ENCODE measurements around the gene GPLD1.
A peak's percentile ranks its signal among the peaks of the same experiment; 100 is the strongest.
"Not testable (repeated sequence)": the region's sequence is repeated elsewhere in the genome, so short reads cannot be mapped to it uniquely, and the experiment has no call there.

The GPLD1 gene

GRCh38 chr6:24408719-24409410 is 80.5 kb downstream of the GPLD1 start:
- no peak for DNase-seq

GRCh38 chr6:24405262-24405661 is 84.1 kb downstream of the GPLD1 start:
- no peak for DNase-seq

GRCh38 chr6:24403501-24403824 is 85.9 kb downstream of the GPLD1 start:
- DNase-seq = no peak

GRCh38 chr6:24402697-24403500 is 86.5 kb downstream of the GPLD1 start, which contains the start of gene MRS2:
MRS2 (plus strand) TSS chr6:24402936; CDS start chr6:24403047, 111 bp downstream.
- peak; percentile 83 for DNase-seq

GRCh38 chr6:24401458-24401857 is 87.9 kb downstream of the GPLD1 start:
- DNase-seq = no peak

GRCh38 chr6:24400045-24401039 is 89.0 kb downstream of the GPLD1 start:
- DNase-seq = not testable (repeated sequence)

GRCh38 chr6:24397631-24398030 is 91.7 kb downstream of the GPLD1 start:
- no peak for DNase-seq

GRCh38 chr6:24396824-24397223 is 92.6 kb downstream of the GPLD1 start:
- DNase-seq = no peak

GRCh38 chr6:24394780-24395437 is 94.5 kb downstream of the GPLD1 start:
- no peak for DNase-seq

GRCh38 chr6:24394061-24394779 is 95.2 kb downstream of the GPLD1 start:
- no peak for DNase-seq

GRCh38 chr6:24391756-24392405 is 97.5 kb downstream of the GPLD1 start:
- DNase-seq = no peak

- no peak for DNase-seq
Observed at GRCh38 chr6:24391208-24391607, 98.2 kb downstream of the GPLD1 start.

GRCh38 chr6:24387818-24388217 is 101.6 kb downstream of the GPLD1 start:
- no peak for DNase-seq

GRCh38 chr6:24385536-24386269 is 103.7 kb downstream of the GPLD1 start:
- no peak for DNase-seq

GRCh38 chr6:24384369-24385130 is 104.8 kb downstream of the GPLD1 start:
- not testable (repeated sequence) for DNase-seq

- DNase-seq = not testable (repeated sequence)
Observed at GRCh38 chr6:24382891-24383494, 106.4 kb downstream of the GPLD1 start.

- DNase-seq = no peak
Observed at GRCh38 chr6:24382220-24382540, 107.2 kb downstream of the GPLD1 start.

- no peak for DNase-seq
Observed at GRCh38 chr6:24381476-24382219, 107.7 kb downstream of the GPLD1 start.
